Left renal pelvis (tissue), 4 donors: ENCODE data around the gene SMIM3. TPM values are rescaled to one million over a fixed set of nuclear protein-coding genes. Genes with fewer than 3 reads are reported as not detected.
"Not testable (repeated sequence)": the region's sequence is repeated elsewhere in the genome, so short reads cannot be mapped to it uniquely, and the experiment has no call there.

Experiments
- DNase-seq, 4 donors: peaks; one replicate each; pipeline ENCODE4 v3.0.0-alpha.2; 2013; ENCODE audit warnings: low read depth in 4 of 4, low spot score in 3 of 4
- polyA plus RNA-seq, 4 donors: library from polyadenylated mRNA; unstranded; fragments of 120-200 nt; gene quantifications; one replicate each; pipeline ENCODE4 v1.2.1, GENCODE V29; 2013; ENCODE audit not compliant: insufficient read length in 4 of 4

SMIM3 gene
- polyA plus RNA-seq, 4 donors, result 21.7 to 37.3 (median 24.8) TPM

GRCh38 chr5:150789943-150790611 lies 11.5 kb downstream of the SMIM3 start:
- DNase-seq, result no peak

GRCh38 chr5:150791536-150791935 lies 13.0 kb downstream of the SMIM3 start:
- no peak for DNase-seq

DNA sequence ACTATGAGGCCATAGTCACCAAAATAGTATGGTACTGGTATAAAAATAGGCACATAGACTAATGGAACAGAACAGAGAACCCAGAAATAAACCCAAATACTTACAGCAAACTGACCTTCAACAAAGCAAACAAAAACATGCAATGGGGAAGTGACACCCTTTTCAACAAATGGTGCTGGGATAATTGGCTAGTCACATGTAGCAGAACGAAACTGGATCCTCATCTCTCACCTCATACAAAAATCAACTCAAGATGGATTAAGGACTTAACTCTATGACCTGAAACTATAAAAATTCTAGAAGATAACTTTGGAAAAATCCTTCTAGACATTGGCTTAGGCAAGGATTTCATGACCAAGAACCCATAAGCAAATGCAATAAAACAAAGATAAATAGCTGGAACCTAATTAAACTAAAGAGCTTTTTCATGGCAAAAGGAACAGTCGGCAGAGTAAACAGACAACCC lies 14.9 kb downstream of the SMIM3 start:
- DNase-seq, result not testable (repeated sequence)

DNA sequence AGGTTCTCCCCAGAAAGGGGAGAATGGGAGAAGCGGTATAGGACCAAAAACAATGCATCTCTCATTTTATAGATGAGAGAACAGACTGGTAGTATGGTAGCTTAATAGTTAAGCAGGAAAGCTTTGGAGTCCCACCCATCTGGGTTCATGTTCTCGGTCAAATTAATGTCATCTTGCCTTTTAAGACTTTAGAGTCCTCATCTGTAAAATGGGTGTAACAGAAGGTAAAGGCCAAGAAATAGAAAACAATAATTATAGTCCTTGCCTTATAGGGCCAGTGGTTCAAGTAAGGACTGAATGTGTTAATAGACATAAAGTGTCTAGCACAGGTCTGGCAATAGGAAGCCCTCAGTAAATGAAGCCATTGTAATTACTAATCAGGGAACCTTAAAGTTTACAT lies 16.4 kb downstream of the SMIM3 start:
- DNase-seq, result no peak

DNA sequence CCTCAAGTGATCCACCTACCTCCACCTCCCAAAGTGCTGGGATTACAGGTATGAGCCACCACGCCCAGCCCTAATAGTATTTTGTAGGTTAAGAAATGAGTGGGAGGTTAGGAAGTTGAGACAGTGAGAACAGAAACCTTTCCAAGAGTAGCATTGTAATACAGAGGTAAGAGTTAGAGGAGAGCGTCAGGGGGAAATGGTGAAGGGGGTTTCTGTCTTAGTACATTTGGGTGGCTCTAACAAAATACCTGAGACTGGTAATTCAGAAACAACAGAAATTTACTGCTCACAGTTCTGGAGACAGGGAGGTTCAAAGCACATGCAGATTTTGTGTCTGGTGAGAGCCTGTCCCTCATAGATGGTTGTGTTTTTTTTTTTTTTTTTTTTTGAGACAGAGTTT lies 18.8 kb downstream of the SMIM3 start:
- DNase-seq, result no peak

DNA sequence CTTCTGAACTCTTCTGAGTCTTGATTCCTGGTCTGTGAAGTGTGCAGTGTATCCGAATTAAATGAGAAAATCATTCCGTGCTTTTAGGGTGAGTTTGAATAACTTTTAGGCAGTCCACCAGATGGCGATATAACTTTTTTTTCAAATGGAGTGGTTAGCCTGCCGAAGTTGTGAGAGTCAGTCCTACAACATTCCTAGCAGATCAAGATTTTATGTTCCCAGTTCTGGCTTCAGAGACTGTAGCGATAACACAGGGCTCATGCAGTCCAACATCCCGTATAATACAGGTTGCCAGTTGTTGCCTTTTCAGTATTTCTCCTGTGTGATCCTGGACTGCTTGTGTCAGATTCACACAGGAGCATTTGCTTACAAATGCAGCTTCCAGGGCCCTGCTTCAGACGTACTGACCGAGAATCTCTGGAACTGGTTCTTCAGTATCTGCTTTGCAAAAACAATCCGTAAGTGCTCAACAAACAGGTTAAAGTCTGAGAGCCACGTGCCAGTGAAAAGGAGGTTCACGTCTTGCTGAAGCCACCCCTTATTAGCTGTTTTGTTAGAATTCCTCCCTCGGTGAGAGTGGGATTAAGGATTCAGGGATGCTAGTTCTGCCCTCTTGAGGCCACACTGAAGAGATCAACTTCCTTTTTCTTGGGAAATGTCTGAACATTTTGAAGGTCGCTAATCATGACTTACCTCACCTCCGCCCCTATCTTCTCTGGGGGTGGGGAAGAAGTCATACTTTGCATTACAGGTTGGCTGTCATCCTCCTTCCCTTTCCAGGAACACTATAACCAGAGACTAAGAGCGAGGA lies 22.8 kb downstream of the SMIM3 start:
- DNase-seq, result no peak

DNA sequence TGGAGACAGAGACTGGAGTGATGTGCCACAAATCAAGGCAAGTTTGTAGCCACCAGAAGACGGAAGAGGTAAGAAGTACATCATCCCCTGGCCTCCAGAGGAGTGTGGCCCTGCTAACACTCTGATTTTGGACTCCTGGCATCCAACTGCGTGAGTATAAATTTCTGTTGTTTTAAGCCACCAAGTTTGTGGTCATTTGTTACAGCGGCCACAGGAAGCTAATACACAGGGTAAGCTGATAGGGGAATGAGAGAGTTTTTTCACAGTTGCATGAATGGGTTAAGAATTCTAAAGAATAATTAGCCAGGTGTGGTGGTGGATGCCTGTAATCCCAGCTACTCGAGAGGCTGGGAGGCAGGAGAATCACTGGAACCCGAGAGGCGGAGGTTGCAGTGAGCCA lies 25.8 kb downstream of the SMIM3 start:
- no peak for DNase-seq

- DNase-seq, result no peak
Observed at GRCh38 chr5:150809363-150809762, 30.8 kb downstream of the SMIM3 start.

GRCh38 chr5:150815010-150815409 lies 36.5 kb downstream of the SMIM3 start:
- DNase-seq, result no peak

- DNase-seq, result no peak
Observed at GRCh38 chr5:150816946-150817345, 38.4 kb downstream of the SMIM3 start.

DNA sequence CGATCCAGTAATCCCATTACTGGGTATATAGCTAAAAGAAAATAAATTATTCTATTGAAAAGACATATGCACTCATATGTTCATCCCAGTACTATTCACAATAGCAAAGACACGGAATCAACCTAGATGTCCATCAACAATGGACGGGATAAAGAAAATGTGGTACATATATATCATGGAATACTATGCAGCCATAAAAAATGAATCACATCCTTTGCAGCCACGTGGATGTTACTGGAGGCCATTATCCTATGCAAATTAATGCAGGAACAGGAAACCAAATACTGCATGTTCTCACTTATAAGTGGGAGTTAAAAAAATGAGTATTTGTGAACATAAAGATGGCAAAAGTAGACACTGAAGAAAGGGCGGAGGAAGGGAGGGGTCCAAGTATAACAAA lies 51.2 kb downstream of the SMIM3 start:
- no peak for DNase-seq

GRCh38 chr5:150831821-150832220 lies 53.3 kb downstream of the SMIM3 start:
- not testable (repeated sequence) for DNase-seq

DNA sequence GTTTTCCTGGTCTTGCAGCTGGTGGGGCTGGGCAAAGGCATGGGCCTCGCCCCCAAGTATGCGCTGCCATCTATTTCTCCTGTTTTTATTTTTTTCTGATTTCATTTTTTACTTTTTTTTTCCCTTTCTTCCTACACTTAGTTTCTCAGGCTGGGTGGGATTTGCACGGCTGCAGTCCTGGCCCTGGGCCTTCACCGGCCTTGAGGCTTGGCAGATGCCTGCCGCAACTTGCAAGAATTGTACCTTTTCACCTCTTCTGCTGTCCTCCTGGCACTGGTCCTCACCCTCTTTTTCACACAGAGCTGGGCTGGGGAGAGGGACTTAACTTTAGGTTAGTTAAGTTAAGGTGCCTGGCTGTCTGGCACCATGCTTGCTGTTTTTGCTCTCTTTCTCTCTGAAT lies 57.5 kb downstream of the SMIM3 start:
- DNase-seq, result no peak

DNA sequence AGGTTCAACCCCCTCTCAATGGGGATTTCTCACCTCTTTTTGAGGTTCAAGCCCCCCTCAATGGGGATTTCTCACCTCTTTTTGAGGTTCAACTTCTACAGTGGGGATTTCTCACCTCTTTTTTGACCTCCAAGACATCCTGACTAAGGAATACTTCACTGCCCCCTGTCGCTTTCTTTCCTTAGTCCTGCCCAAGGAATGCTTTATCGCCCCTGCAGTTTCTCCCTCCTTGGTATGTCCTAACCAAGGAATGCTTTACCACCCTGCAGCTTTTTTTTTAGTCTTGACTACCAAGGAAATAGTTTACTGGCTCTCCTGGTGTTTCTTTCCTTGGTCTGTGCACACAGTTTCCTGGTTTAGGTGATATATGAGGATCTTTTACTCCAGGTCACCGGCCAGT lies 58.1 kb downstream of the SMIM3 start:
- DNase-seq, result no peak

DNA sequence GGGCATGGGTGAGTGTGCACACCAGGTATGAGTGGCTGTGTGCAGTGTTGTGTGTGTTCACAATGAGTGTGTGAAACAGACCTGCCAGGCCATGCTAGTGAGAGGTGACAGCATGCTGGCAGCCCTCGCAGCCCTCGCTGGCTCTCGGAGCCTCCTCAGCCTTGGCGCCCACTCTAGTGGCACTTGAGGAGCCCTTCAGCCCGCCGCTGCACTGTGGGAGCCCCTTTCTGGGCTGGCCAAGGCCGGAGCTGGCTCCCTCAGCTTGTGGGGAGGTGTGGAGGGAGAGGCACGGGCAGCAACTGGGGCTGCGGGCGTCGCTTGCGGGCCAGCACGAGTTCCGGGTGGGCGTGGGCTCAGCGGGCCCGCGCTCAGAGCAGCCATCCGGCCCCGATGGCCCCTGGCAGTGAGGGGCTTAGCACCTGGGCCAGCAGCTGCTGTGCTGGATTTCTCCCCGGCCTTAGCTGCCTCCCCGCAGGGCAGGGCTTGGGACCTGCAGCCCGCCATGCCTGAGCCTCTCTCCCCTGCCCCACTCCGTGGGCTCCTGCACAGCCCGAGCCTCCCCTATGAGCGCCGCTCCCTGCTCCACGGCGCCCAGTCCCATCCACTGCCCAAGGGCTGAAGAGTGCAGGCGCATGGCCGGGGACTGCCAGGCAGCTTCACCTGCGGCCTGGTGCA lies 66.8 kb downstream of the SMIM3 start:
- not testable (repeated sequence) for DNase-seq

DNA sequence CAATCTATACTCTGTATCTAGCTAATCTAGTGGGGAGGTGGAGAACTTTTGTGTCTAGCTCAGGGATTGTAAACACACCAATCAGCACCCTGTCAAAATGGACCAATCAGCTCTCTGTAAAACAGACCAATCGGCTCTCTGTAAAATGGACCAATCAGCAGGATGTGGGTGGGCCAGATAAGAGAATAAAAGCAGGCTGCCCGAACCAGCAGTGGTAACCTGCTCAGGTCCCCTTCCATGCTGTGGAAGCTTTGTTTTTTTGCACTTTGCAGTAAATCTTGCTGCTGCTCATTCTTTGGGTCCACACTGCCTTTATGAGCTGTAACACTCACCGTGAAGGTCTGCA lies 67.7 kb downstream of the SMIM3 start, which contains the start of gene IRGM:
Gene IRGM (plus strand): TSS at position 214 of the 346 bp plus-strand sequence. CDS start 1,603 bp downstream, outside the sequence.
- not testable (repeated sequence) for DNase-seq

Other genes with a start within 250 kb of the SMIM3 start
- gene SYNPO, start 138.1 kb upstream of the SMIM3 start, polyA plus RNA-seq, result 100 to 1,000 TPM in 2 of 4 donors, 10 to 100 TPM in 2; 26.7 to 106 (median 99.3) TPM
- gene MYOZ3, start 117.5 kb upstream of the SMIM3 start, polyA plus RNA-seq, result 10 to 100 TPM in 1 of 4 donors, 1 to 10 TPM in 3; 5.7 to 10.3 (median 6.3) TPM
- gene RBM22, start 77.7 kb upstream of the SMIM3 start, polyA plus RNA-seq, result 10 to 100 TPM; 67.4 to 85.3 (median 80.4) TPM
- gene DCTN4, start 19.7 kb upstream of the SMIM3 start, polyA plus RNA-seq, result 10 to 100 TPM; 55.2 to 69.3 (median 64.9) TPM
- gene IRGM, start 67.8 kb downstream of the SMIM3 start, polyA plus RNA-seq, result 1 to 10 TPM in 1 of 4 donors, under 1 TPM in 3; 0.31 to 1.3 (median 0.73) TPM
- gene ZNF300, start 126.2 kb downstream of the SMIM3 start, polyA plus RNA-seq, result 10 to 100 TPM; 32.5 to 54.1 (median 39.7) TPM
- 1,000 to 10,000 TPM in 2 of 4 donors, 100 to 1,000 TPM in 1, 10 to 100 TPM in 1; 34.7 to 1,370 (median 954) TPM for gene GPX3, start 241.8 kb downstream of the SMIM3 start, polyA plus RNA-seq